Large intestine (tissue), 3 donors: ENCODE data around the gene DNAJC17. TPM values are rescaled to one million over a fixed set of nuclear protein-coding genes. Genes with fewer than 3 reads are reported as not detected.

ENCODE experiments used
- DNase-seq, 2 donors: peaks; one replicate each; pipeline versions ENCODE4 v3.0.0 to v3.0.0-alpha.2; 2013
- H3K27ac ChIP-seq: one replicate; pipeline ENCODE4 v1.5.1; 2013; ENCODE audit warnings: low read length
- H3K27me3 ChIP-seq: 2 replicates; pipeline ENCODE4 v1.6.1; 2013; ENCODE audit warnings: low read length; ENCODE audit not compliant: control insufficient read depth, insufficient read depth
- H3K36me3 ChIP-seq: 2 replicates; pipeline ENCODE4 v1.6.1; 2013; ENCODE audit warnings: low read length; ENCODE audit not compliant: control insufficient read depth, insufficient read depth
- H3K4me1 ChIP-seq: one replicate; pipeline ENCODE4 v1.6.1; 2013; ENCODE audit warnings: low read length; ENCODE audit not compliant: control insufficient read depth, insufficient read depth
- H3K4me3 ChIP-seq: one replicate; pipeline ENCODE4 v1.5.1; 2013; ENCODE audit warnings: low read length
- H3K9me3 ChIP-seq: one replicate; pipeline ENCODE4 v1.6.1; 2013; ENCODE audit warnings: mild to moderate bottlenecking, low read depth, low read length, moderate library complexity; ENCODE audit not compliant: control insufficient read depth
- WGBS: methylation state at CpG from one replicate; pipeline ENCODE4 v1.1.5; 2013; ENCODE audit warnings: low lambda C conversion rate; ENCODE audit not compliant: insufficient coverage; 5-methylcytosine and 5-hydroxymethylcytosine counted together
- polyA plus RNA-seq: library from polyadenylated mRNA; unstranded; fragments of 120-200 nt; gene quantifications from one replicate; pipeline ENCODE4 v1.2.1, GENCODE V29; 2013

Gene DNAJC17
- polyA plus RNA-seq, 1 donor: 40.9 TPM

- H3K9me3 ChIP-seq: no peaks in the 10 kb centered on the region
- no peak overlapping the region for H3K4me3 ChIP-seq
- peaks cover 22% of the 10 kb centered on the region for H3K4me1 ChIP-seq
- WGBS: no CpG with 5 or more reads among the region's 6 CpGs
- H3K27ac ChIP-seq: peak overlapping the region; percentile 8
- peaks cover 6% of the 10 kb centered on the region for H3K36me3 ChIP-seq
- H3K27me3 ChIP-seq: no peaks in the 10 kb centered on the region
- no peak for DNase-seq
These were observed 50.3 kb downstream of the DNAJC17 start for GRCh38 chr15:40756938-40757337.

GRCh38 chr15:40755812-40756208 is 51.5 kb downstream of the DNAJC17 start:
- peaks cover 15% of the 10 kb centered on the region for H3K36me3 ChIP-seq
- DNase-seq: no peak
- 0% methylated on average over 1 of the region's 10 CpGs for WGBS
- H3K4me3 ChIP-seq: peak overlapping the region; percentile 99
- H3K27ac ChIP-seq: peak overlapping the region; percentile 95
- no peaks in the 10 kb centered on the region for H3K27me3 ChIP-seq
- no peaks in the 10 kb centered on the region for H3K9me3 ChIP-seq
- H3K4me1 ChIP-seq: peaks cover 32% of the 10 kb centered on the region

- 13% methylated on average over 3 of the region's 66 CpGs for WGBS
These were observed 52.1 kb downstream of the DNAJC17 start, which contains the start of gene RMDN3 for GRCh38 chr15:40754883-40755811. Gene RMDN3, minus strand, starts transcription at chr15:40755254. Its CDS starts 471 bp downstream, at chr15:40754783.

GRCh38 chr15:40754574-40754882 is 52.7 kb downstream of the DNAJC17 start:
- Histone ChIP-seq H3K9me3 (no peaks in the 10 kb centered on the region), H3K27me3 (no peaks in the 10 kb centered on the region), H3K4me3 (peak overlapping the region; percentile 99), H3K36me3 (peaks cover 24% of the 10 kb centered on the region), H3K27ac (peak overlapping the region; percentile 83), H3K4me1 (peaks cover 44% of the 10 kb centered on the region)
- WGBS: no CpG with 5 or more reads among the region's 22 CpGs
- DNase-seq: no peak

More at GRCh38 chr15:40754883-40755811, 52.1 kb downstream of the DNAJC17 start, which contains the start of gene RMDN3:
- Histone ChIP-seq H3K27me3 (no peaks in the 10 kb centered on the region), H3K27ac (peak within 1 kb of the TSS; percentile 95), H3K9me3 (no peaks in the 10 kb centered on the region), H3K4me1 (peaks cover 39% of the 10 kb centered on the region), H3K36me3 (peaks cover 19% of the 10 kb centered on the region), H3K4me3 (peak within 1 kb of the TSS; percentile 99)
- peak; percentile 97 for DNase-seq

- Histone ChIP-seq H3K9me3 (no peaks in the 10 kb centered on the region), H3K27me3 (no peaks in the 10 kb centered on the region), H3K27ac (peak overlapping the region; percentile 75), H3K36me3 (peaks cover 34% of the 10 kb centered on the region), H3K4me1 (peaks cover 67% of the 10 kb centered on the region), H3K4me3 (no peak overlapping the region)
- DNase-seq: no peak
- no CpG with 5 or more reads among the region's 12 CpGs for WGBS
These were observed 55.5 kb downstream of the DNAJC17 start for GRCh38 chr15:40751745-40752144.

- Histone ChIP-seq H3K9me3 (no peaks in the 10 kb centered on the region), H3K4me3 (no peak overlapping the region), H3K27ac (peak overlapping the region; percentile 75), H3K36me3 (peaks cover 36% of the 10 kb centered on the region), H3K4me1 (peaks cover 70% of the 10 kb centered on the region), H3K27me3 (no peaks in the 10 kb centered on the region)
- WGBS: no CpG with 5 or more reads among the region's 4 CpGs
- peak in 1 of 2 donors; percentile 66 for DNase-seq
These were observed 56.4 kb downstream of the DNAJC17 start for GRCh38 chr15:40750885-40751284.

GRCh38 chr15:40749151-40749630 is 58.1 kb downstream of the DNAJC17 start:
- H3K9me3 ChIP-seq: no peaks in the 10 kb centered on the region
- whole genome bisulfite sequencing: no CpG with 5 or more reads among the region's 4 CpGs
- H3K4me3 ChIP-seq: no peak overlapping the region
- no peak for DNase-seq
- H3K4me1 ChIP-seq: peaks cover 83% of the 10 kb centered on the region
- H3K27ac ChIP-seq: peak overlapping the region; percentile 14
- peaks cover 51% of the 10 kb centered on the region for H3K36me3 ChIP-seq
- H3K27me3 ChIP-seq: no peaks in the 10 kb centered on the region

- Histone ChIP-seq H3K4me3 (no peak overlapping the region), H3K4me1 (peaks cover 88% of the 10 kb centered on the region), H3K27me3 (no peaks in the 10 kb centered on the region), H3K36me3 (peaks cover 62% of the 10 kb centered on the region), H3K27ac (peak overlapping the region; percentile 93), H3K9me3 (no peaks in the 10 kb centered on the region)
- no CpG with 5 or more reads among the region's 7 CpGs for WGBS
- peak; percentile 84 to 92 for DNase-seq
These were observed 59.3 kb downstream of the DNAJC17 start for GRCh38 chr15:40747685-40748631.

GRCh38 chr15:40746916-40747418 is 60.3 kb downstream of the DNAJC17 start:
- H3K36me3 ChIP-seq: peaks cover 63% of the 10 kb centered on the region

GRCh38 chr15:40744815-40745152 is 62.5 kb downstream of the DNAJC17 start:
- no peaks in the 10 kb centered on the region for H3K9me3 ChIP-seq
- peaks cover 64% of the 10 kb centered on the region for H3K36me3 ChIP-seq
- H3K27me3 ChIP-seq: no peaks in the 10 kb centered on the region
- no peak for DNase-seq
- peak overlapping the region; percentile 92 for H3K27ac ChIP-seq
- peaks cover 65% of the 10 kb centered on the region for H3K4me1 ChIP-seq
- no CpG with 5 or more reads among the region's 5 CpGs for WGBS
- H3K4me3 ChIP-seq: no peak overlapping the region

More at GRCh38 chr15:40746916-40747418, 60.3 kb downstream of the DNAJC17 start:
- Histone ChIP-seq H3K4me1 (peaks cover 84% of the 10 kb centered on the region), H3K27ac (peak overlapping the region; percentile 93), H3K9me3 (no peaks in the 10 kb centered on the region), H3K4me3 (no peak overlapping the region), H3K27me3 (no peaks in the 10 kb centered on the region)
- no CpG with 5 or more reads among the region's 3 CpGs for WGBS
- no peak for DNase-seq
